ENCODE results near the gene DAG1. TPM values are rescaled to one million over a fixed set of nuclear protein-coding genes. Genes with fewer than 3 reads are reported as not detected.

Gene DAG1
- total RNA-seq, 1 experiment from 2014 or later = 135 TPM

GRCh38 chr3:49553692-49554632, 83.9 kb downstream of the DAG1 start, which contains the start of gene BSN:
TSS of gene BSN (plus strand) at chr3:49554477. CDS start at chr3:49554603, 126 bp downstream.
- peak; percentile 70 for DNase-seq (ENCODE audit: low spot score)

- no peak for DNase-seq (ENCODE audit: low spot score)
Observed at GRCh38 chr3:49554633-49555265, 84.7 kb downstream of the DAG1 start.

GRCh38 chr3:49556500-49557275, 86.6 kb downstream of the DAG1 start:
- DNase-seq (ENCODE audit: low spot score) = no peak

- no peak for DNase-seq (ENCODE audit: low spot score)
Observed at GRCh38 chr3:49563040-49563578, 93.0 kb downstream of the DAG1 start.

- DNase-seq (ENCODE audit: low spot score) = no peak
Observed at GRCh38 chr3:49563766-49564165, 93.7 kb downstream of the DAG1 start.

- DNase-seq (ENCODE audit: low spot score) = no peak
Observed at GRCh38 chr3:49566312-49566711, 96.2 kb downstream of the DAG1 start.

GRCh38 chr3:49567406-49567805, 97.3 kb downstream of the DAG1 start:
- DNase-seq (ENCODE audit: low spot score) = no peak

GRCh38 chr3:49568965-49569364, 98.9 kb downstream of the DAG1 start:
- DNase-seq (ENCODE audit: low spot score) = no peak

DNA sequence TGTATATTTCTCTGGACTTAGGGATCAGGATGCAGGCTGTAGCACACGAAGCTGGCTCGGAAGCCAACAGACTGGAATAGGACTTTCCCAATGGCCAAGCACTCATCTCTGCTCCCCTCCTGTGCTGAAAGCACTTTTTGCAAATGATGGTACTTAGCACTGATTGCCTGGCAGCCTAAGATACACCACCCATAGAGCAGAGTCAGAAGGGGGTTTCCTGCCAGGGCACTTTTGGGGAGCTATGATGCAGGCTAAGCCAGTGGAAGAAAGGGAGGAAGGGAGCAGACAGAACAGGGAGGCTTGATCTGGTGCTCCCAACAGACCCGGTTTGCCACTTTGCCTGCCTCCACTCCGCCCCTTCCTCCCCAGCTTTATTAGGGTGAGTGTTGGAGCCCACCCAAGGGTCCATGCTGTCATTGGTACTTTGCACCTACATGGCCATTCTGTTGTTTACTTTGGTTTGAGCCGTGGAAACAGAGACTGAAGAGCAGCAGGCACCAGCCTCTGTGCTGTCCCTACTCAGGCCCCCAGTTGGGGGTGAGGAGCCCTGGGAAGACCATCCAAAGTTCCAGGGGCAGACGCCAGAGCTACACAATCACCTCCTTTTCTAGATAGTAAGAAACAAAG, 100.1 kb downstream of the DAG1 start:
- no peak for DNase-seq (ENCODE audit: low spot score)

GRCh38 chr3:49582177-49582576, 112.1 kb downstream of the DAG1 start:
- no peak for DNase-seq (ENCODE audit: low spot score)

Other genes with a start within 250 kb of the DAG1 start
- gene C3orf62, start 193.0 kb upstream of the DAG1 start, total RNA-seq (2014; rRNA removed; shearing (Covaris generic)) = 0.41 and 0.67 TPM in 2 replicates
- 9.4 and 13.5 TPM in 2 replicates for gene USP4, start 130.2 kb upstream of the DAG1 start, total RNA-seq (2014; rRNA removed; shearing (Covaris generic))
- 233 and 352 TPM in 2 replicates for gene GPX1, start 111.9 kb upstream of the DAG1 start, total RNA-seq (2014; rRNA removed; shearing (Covaris generic))
- 612 and 632 TPM in 2 replicates for gene RHOA, start 58.3 kb upstream of the DAG1 start, total RNA-seq (2014; rRNA removed; shearing (Covaris generic))
- 45.8 and 58.0 TPM in 2 replicates for gene TCTA, start 57.8 kb upstream of the DAG1 start, total RNA-seq (2014; rRNA removed; shearing (Covaris generic))
- gene AMT, start 47.8 kb upstream of the DAG1 start, total RNA-seq (2014; rRNA removed; shearing (Covaris generic)) = 0.93 and 1.8 TPM in 2 replicates
- 9.5 and 18.8 TPM in 2 replicates for gene NICN1, start 40.9 kb upstream of the DAG1 start, total RNA-seq (2014; rRNA removed; shearing (Covaris generic))
- 0.10 and 0.12 TPM in 2 replicates for gene BSN, start 84.2 kb downstream of the DAG1 start, total RNA-seq (2014; rRNA removed; shearing (Covaris generic))
- 120 and 144 TPM in 2 replicates for gene APEH, start 204.1 kb downstream of the DAG1 start, total RNA-seq (2014; rRNA removed; shearing (Covaris generic))
- 0.72 and 2.0 TPM in 2 replicates for gene MST1, start 219.2 kb downstream of the DAG1 start, total RNA-seq (2014; rRNA removed; shearing (Covaris generic))
- gene RNF123, start 219.3 kb downstream of the DAG1 start, total RNA-seq (2014; rRNA removed; shearing (Covaris generic)) = 17.3 and 55.0 TPM in 2 replicates
- gene AMIGO3, start 249.4 kb downstream of the DAG1 start, total RNA-seq (2014; rRNA removed; shearing (Covaris generic)) = 0.41 and 1.0 TPM in 2 replicates